ENCODE measurements around the gene BSX. TPM values are rescaled to one million over a fixed set of nuclear protein-coding genes. Genes with fewer than 3 reads are reported as not detected.

BSX gene
- polyA plus RNA-seq (ENCODE audit: insufficient read length), result not detected
- long read RNA-seq, donor 1, result 0 reads
- long read RNA-seq, donor 2, result 0 reads
- long read RNA-seq, donor 3, result 0 reads
- long read RNA-seq, donor 4, result 0 reads
- long read RNA-seq, donor 5, result 0 reads
- long read RNA-seq, donor 6, result 0 reads
- long read RNA-seq, donor 7, result 0 reads
- long read RNA-seq, donor 8, result 0 reads

GRCh38 chr11:122981388-122982264, at the start of gene BSX:
TSS of gene BSX (minus strand) at chr11:122981834. CDS start at chr11:122981671, 163 bp downstream.
- peak; percentile 79 for DNase-seq

- DNase-seq, result no peak
Observed at GRCh38 chr11:123030517-123030916, 48.9 kb upstream of the BSX start.

GRCh38 chr11:123020968-123021367, 39.3 kb upstream of the BSX start:
- DNase-seq, result no peak

GRCh38 chr11:123018702-123019101, 37.1 kb upstream of the BSX start:
- DNase-seq, result no peak

- DNase-seq, result no peak
Observed at GRCh38 chr11:123011510-123011909, 29.9 kb upstream of the BSX start.

- DNase-seq, result no peak
Observed at GRCh38 chr11:123006860-123007542, 25.4 kb upstream of the BSX start.

- DNase-seq, result no peak
Observed at GRCh38 chr11:123000721-123001120, 19.1 kb upstream of the BSX start.

GRCh38 chr11:122998727-122999366, 17.2 kb upstream of the BSX start:
- no peak for DNase-seq

- DNase-seq, result no peak
Observed at GRCh38 chr11:122995526-122995925, 13.9 kb upstream of the BSX start.

- no peak for DNase-seq
Observed at GRCh38 chr11:122984186-122985011, 2.8 kb upstream of the BSX start.

GRCh38 chr11:122983438-122984185, 2.0 kb upstream of the BSX start:
- DNase-seq, result no peak

GRCh38 chr11:122979815-122980595, 1.6 kb downstream of the BSX start:
- DNase-seq, result no peak

GRCh38 chr11:122979103-122979814, 2.4 kb downstream of the BSX start:
- DNase-seq, result no peak

- no peak for DNase-seq
Observed at GRCh38 chr11:122978299-122978620, 3.4 kb downstream of the BSX start.

- no peak for DNase-seq
Observed at GRCh38 chr11:122977470-122978298, 4.0 kb downstream of the BSX start.

- DNase-seq, result no peak
Observed at GRCh38 chr11:122976734-122977469, 4.7 kb downstream of the BSX start.

- no peak for DNase-seq
Observed at GRCh38 chr11:122976061-122976733, 5.4 kb downstream of the BSX start.
